Measurements from ENCODE around the gene LYZL6. TPM values are rescaled to one million over a fixed set of nuclear protein-coding genes. Genes with fewer than 3 reads are reported as not detected.

Gene LYZL6
- total RNA-seq, 1 experiment from 2014 or later = not detected

DNA sequence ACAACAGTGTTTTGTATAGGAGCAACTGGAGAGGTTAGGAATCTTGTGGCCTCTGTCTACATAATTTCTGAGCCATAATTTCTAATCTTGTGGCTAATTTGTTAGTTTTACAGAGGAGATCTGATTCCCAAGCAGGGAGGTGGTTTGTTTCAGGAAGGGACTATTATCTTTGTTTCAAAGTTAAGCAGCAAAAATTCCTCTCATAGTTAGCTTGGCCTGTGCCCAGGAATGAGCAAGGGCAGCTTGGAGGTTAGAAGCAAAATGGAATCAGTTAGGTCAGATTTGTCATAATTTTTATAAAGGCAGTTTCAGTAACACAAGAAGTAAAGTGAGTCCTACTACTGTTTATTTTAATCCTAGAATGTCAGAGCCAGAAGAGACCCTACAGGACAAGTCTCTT is 10.9 kb downstream of the LYZL6 start:
- intact Hi-C loops (cut with micrococcal nuclease) = no loop called here
- Histone ChIP-seq H3K79me2 (ENCODE audit: insufficient read depth, low read length) (no peaks in the 10 kb centered on the region), H3K4me2 (ENCODE audit: low read length) (no peak overlapping the region), H3K27ac (ENCODE audit: low read depth, low read length) (no peak overlapping the region), H3K4me3 (replicated peaks in 1 of 2; ENCODE audit: low read depth in 1 of 2, low read length in 2 of 2) (no peak overlapping the region), H3K9me2 (ENCODE audit: insufficient read depth) (no peaks in the 10 kb centered on the region), H3K9ac (ENCODE audit: low read length) (no peak overlapping the region), H2AFZ (ENCODE audit: low read depth, low read length, poor library complexity, severe bottlenecking) (no peak overlapping the region), H3K36me3 (ENCODE audit: control insufficient read depth in 1 of 2, insufficient read depth in 2 of 2, low read length in 2 of 2) (no peaks in the 10 kb centered on the region), H3K9me3 (ENCODE audit: control insufficient read depth in 1 of 2, insufficient read depth in 1 of 2, low read depth in 1 of 2, low read length in 2 of 2) (no peaks in the 10 kb centered on the region), H4K20me1 (ENCODE audit: insufficient read depth) (no peaks in the 10 kb centered on the region), H3K4me1 (ENCODE audit: control insufficient read depth in 1 of 2, insufficient read depth in 2 of 2, low read length in 2 of 2) (peaks cover 9 to 28% of the 10 kb centered on the region in 2 experiments), H3K27me3 (ENCODE audit: insufficient read depth, low read length) (no peaks in the 10 kb centered on the region)
- CTCF ChIA-PET = no interaction called here
- DNase-seq (ENCODE audit: low read depth, low spot score) (no peak), ATAC-seq (no peak)
- POLR2A ChIA-PET = no interaction called here
- RAD21 ChIA-PET (ENCODE audit: low non-redundant PET in 1 of 2, low total read pairs in 2 of 2, uncharacterized antibody in 2 of 2, unreplicated experiment in 2 of 2) = no interaction called here
- no TSS peak for BruUV-seq (replicated peaks)
- TF ChIP-seq POLR2AphosphoS5 (IDR thresholded peaks at IDR 0.05; ENCODE audit: low read depth, low read length) (no peak), SIN3A (IDR thresholded peaks at IDR 0.05; ENCODE audit: low read depth) (no peak), SRF (IDR thresholded peaks at IDR 0.05; ENCODE audit: low read depth) (no peak), ZNF274 (IDR thresholded peaks at IDR 0.05; ENCODE audit: low read depth, low read length) (no peak), POLR2A (IDR thresholded peaks at IDR 0.05; ENCODE audit: borderline replicate concordance, extremely low read depth, insufficient read depth, insufficient read length) (no peak), ELF1 (IDR thresholded peaks at IDR 0.05; ENCODE audit: borderline replicate concordance, low read depth) (no peak), FOSL1 (IDR thresholded peaks at IDR 0.05; ENCODE audit: low read depth) (no peak), ATF3 (IDR thresholded peaks at IDR 0.05) (no peak), CEBPB (IDR thresholded peaks at IDR 0.05; ENCODE audit: low read depth) (no peak), EZH2 (IDR thresholded peaks at IDR 0.05) (no peak), CTCF (IDR thresholded peaks at IDR 0.05 in 2 of 3, conservative IDR thresholded peaks at IDR 0.05 in 1 of 3; ENCODE audit: borderline replicate concordance in 1 of 3, insufficient read depth in 1 of 3, low read depth in 2 of 3, low read length in 2 of 3) (no peak), YY1 (IDR thresholded peaks at IDR 0.05; ENCODE audit: extremely low read depth, insufficient replicate concordance, low read depth, low read length) (no peak), EGR1 (IDR thresholded peaks at IDR 0.05; ENCODE audit: low read depth) (no peak), SP1 (IDR thresholded peaks at IDR 0.05; ENCODE audit: low read depth) (no peak), ZBTB33 (IDR thresholded peaks at IDR 0.05; ENCODE audit: extremely low read depth, insufficient replicate concordance, low read length) (no peak), RAD21 (IDR thresholded peaks at IDR 0.05; ENCODE audit: low read depth) (no peak)
